ENCODE data around the gene MYOM1. TPM values are rescaled to one million over a fixed set of nuclear protein-coding genes. Genes with fewer than 3 reads are reported as not detected.
"Not testable (repeated sequence)": the region's sequence is repeated elsewhere in the genome, so short reads cannot be mapped to it uniquely, and the experiment has no call there.

Gene MYOM1
- total RNA-seq, 2 experiments from 2014 or later: 0.40 to 0.41 TPM

GRCh38 chr18:3063766-3064165, 156.0 kb downstream of the MYOM1 start:
- intact Hi-C loops (cut with micrococcal nuclease): loop anchor here (1.0 to 5.0 kb wide), 4 partner anchors 69 to 421 kb away; partner anchors contain the start of gene EMILIN2

DNA sequence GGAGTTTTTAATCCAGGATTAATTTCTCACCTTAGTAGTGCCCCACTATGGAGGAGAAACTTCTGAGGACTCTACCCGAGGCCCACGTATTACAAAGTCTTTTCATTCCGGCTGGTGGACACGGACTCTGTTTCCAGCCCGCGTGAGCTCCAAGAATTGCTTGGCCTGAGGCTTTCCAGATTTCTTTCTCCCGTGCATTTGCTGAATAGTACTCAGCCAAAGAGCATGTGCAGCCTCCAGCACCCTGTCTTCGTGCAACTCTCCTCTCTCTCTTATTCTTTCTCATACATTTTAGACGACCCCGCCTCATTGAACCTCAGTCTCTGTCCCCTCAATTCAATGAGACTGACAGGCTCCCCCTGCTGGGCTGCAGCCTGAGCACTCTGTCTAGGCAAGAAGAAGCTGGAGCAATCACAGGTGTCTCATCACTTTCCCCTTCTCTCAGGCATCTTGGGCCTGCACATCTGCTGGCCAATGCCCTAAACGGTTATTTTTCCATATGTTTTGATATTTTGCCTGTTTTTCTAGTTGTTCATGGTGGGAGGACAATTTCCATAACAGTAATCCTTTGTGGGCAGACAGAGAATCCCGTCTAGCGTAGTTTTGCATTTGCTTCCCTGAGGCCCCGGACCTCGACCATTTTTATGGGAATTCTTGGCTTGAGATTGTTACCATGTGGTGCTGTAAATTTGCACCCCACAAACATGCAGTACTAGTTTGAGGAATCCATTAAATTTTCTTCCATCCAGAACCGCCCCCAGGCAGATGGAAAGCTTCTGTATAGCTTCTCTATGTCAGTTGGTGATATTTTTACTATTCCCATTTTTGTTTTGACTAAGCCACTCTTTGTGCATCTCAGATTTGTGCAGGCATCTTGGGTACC, 156.7 kb downstream of the MYOM1 start:
- Mint-ChIP-seq H3K27ac (no peak overlapping the region), H3K27me3 (ENCODE audit: low read depth) (no peaks in the 10 kb centered on the region), H3K4me1 (ENCODE audit: low read depth) (peaks cover 64% of the 10 kb centered on the region), H3K4me3 (peak overlapping the region; percentile 4), H3K9me3 (no peaks in the 10 kb centered on the region), H3K36me3 (ENCODE audit: low read depth) (no peaks in the 10 kb centered on the region)
- intact Hi-C loops (cut with micrococcal nuclease): loop anchor here (1.0 to 5.0 kb wide), 5 partner anchors 66 to 421 kb away; partner anchors contain the start of gene EMILIN2
- peak; percentile 89 for DNase-seq
- CTCF ChIA-PET: interaction anchor here (0.6 to 7.7 kb wide), 57 partner anchors 8 to 603 kb away, joined by 3 to 133 read pairs (median 5); no protein-coding TSS in a partner anchor

More at GRCh38 chr18:3063766-3064165, 156.0 kb downstream of the MYOM1 start:
- CTCF ChIA-PET: interaction anchor here (0.6 to 7.7 kb wide), 26 partner anchors 8 to 187 kb away, joined by 3 to 133 read pairs (median 7); no protein-coding TSS in a partner anchor
- H3K27ac Mint-ChIP-seq; H3K27me3 Mint-ChIP-seq (ENCODE audit: low read depth); H3K36me3 Mint-ChIP-seq (ENCODE audit: low read depth); H3K9me3 Mint-ChIP-seq; H3K4me3 Mint-ChIP-seq; DNase-seq: not testable (repeated sequence)
- H3K4me1 Mint-ChIP-seq (ENCODE audit: low read depth): peaks cover 61% of the 10 kb centered on the region

DNA sequence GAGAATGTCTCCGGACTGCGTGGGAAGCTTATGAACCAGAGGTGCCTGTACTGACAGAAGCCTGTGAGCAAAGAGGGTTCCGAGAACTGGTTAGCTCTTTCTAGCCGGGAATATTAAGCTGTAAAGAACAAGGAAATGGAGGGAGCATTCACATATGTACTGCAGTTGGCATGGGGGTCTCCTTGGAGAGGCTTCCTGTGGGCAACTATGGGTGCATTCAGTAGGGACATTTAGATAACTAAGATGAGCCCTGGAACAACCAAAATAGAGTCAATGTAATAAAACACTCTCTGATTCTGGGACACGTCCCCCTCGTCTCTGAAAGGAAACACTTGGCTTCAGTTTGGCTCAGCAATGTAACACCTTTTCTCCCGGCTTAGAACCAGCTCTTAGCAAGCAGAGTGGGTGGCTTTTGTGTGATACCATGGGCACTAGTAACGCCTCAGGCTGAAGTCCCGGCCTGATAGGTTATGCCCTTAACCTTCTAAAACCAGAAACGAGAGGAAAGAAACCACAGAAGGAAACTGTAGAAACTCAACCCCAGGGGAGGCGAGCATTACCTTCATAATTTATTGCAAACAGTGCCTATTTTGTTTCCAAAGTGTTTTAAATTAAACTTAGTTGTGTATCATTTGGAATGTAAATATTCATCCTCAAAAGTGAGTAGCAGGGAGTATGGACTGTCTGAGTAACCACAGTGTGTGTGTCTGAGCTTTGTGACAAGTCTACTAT, 158.0 kb downstream of the MYOM1 start:
- no peaks in the 10 kb centered on the region for H3K36me3 Mint-ChIP-seq (ENCODE audit: low read depth)
- peak overlapping the region; percentile 77 for H3K4me3 Mint-ChIP-seq
- CTCF ChIA-PET: interaction anchor here (0.6 to 7.7 kb wide), 47 partner anchors 10 to 604 kb away, joined by 3 to 133 read pairs (median 5); no protein-coding TSS in a partner anchor
- intact Hi-C loops (cut with micrococcal nuclease): loop anchor here (1.0 to 5.0 kb wide), 14 partner anchors 15 to 543 kb away; partner anchors contain the start of genes EMILIN2, LPIN2, METTL4 and MYL12A
- no peaks in the 10 kb centered on the region for H3K9me3 Mint-ChIP-seq
- peak overlapping the region; percentile 99 for H3K27ac Mint-ChIP-seq
- H3K27me3 Mint-ChIP-seq (ENCODE audit: low read depth): no peaks in the 10 kb centered on the region
- H3K4me1 Mint-ChIP-seq (ENCODE audit: low read depth): peaks cover 60% of the 10 kb centered on the region
- DNase-seq: peak; percentile 79

- peaks cover 60% of the 10 kb centered on the region for H3K4me1 Mint-ChIP-seq (ENCODE audit: low read depth)
These were observed 158.8 kb downstream of the MYOM1 start for GRCh38 chr18:3060667-3061580.

DNA sequence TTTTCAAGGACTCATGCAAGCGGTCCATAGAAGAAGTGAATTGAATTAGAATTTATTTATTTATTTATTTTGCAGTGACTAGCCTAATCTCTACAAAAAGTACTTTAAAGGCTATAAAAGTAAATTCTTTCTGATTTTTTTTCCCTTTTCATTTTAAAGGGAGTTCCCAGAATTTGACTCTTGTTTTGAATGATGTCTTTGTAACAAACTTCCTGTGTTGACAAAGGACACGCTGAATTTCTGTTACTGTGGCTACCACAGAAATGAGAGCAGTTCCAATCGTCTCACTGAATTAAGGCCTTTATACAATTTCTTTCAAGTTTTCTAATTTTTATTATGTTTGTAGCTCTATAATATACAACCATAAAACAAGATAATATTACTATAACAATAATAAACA, 160.5 kb downstream of the MYOM1 start:
- Mint-ChIP-seq H3K9me3 (no peaks in the 10 kb centered on the region), H3K4me1 (ENCODE audit: low read depth) (peaks cover 61% of the 10 kb centered on the region), H3K36me3 (ENCODE audit: low read depth) (no peaks in the 10 kb centered on the region), H3K27me3 (ENCODE audit: low read depth) (no peaks in the 10 kb centered on the region), H3K27ac (no peak overlapping the region), H3K4me3 (no peak overlapping the region)
- CTCF ChIA-PET: interaction anchor here (0.7 to 7.7 kb wide), 5 partner anchors 10 to 325 kb away, joined by 3 to 133 read pairs (median 6); no protein-coding TSS in a partner anchor
- peak; percentile 27 for DNase-seq
- intact Hi-C loops (cut with micrococcal nuclease): no loop called here

More at GRCh38 chr18:3060667-3061580, 158.8 kb downstream of the MYOM1 start:
- H3K9me3 Mint-ChIP-seq: no peaks in the 10 kb centered on the region
- DNase-seq: peak; percentile 81
- no peaks in the 10 kb centered on the region for H3K27me3 Mint-ChIP-seq (ENCODE audit: low read depth)
- no peaks in the 10 kb centered on the region for H3K36me3 Mint-ChIP-seq (ENCODE audit: low read depth)
- H3K27ac Mint-ChIP-seq: peak overlapping the region; percentile 99
- intact Hi-C loops (cut with micrococcal nuclease): loop anchor here (1.0 to 5.0 kb wide), 13 partner anchors 15 to 544 kb away; partner anchors contain the start of genes EMILIN2, LPIN2, METTL4 and MYL12A
- CTCF ChIA-PET: interaction anchor here (0.6 to 7.7 kb wide), 20 partner anchors 8 to 349 kb away, joined by 3 to 133 read pairs (median 12); no protein-coding TSS in a partner anchor
- H3K4me3 Mint-ChIP-seq: peak overlapping the region; percentile 77

- peak overlapping the region; percentile 14 for H3K27ac Mint-ChIP-seq
- no peak overlapping the region for H3K4me3 Mint-ChIP-seq
- peaks cover 1% of the 10 kb centered on the region for H3K36me3 Mint-ChIP-seq (ENCODE audit: low read depth)
- DNase-seq: no peak
- CTCF ChIA-PET: interaction anchor here (1.1 to 7.7 kb wide), 2 partner anchors 63 to 64 kb away, joined by 3 to 133 read pairs; no protein-coding TSS in a partner anchor
- peaks cover 2% of the 10 kb centered on the region for H3K9me3 Mint-ChIP-seq
- intact Hi-C loops (cut with micrococcal nuclease): no loop called here
- H3K4me1 Mint-ChIP-seq (ENCODE audit: low read depth): peaks cover 64% of the 10 kb centered on the region
- no peaks in the 10 kb centered on the region for H3K27me3 Mint-ChIP-seq (ENCODE audit: low read depth)
These were observed 161.2 kb downstream of the MYOM1 start for GRCh38 chr18:3058328-3059191.

GRCh38 chr18:3057526-3057925, 162.2 kb downstream of the MYOM1 start:
- H3K9me3 Mint-ChIP-seq: peaks cover 8% of the 10 kb centered on the region
- H3K4me3 Mint-ChIP-seq: no peak overlapping the region
- H3K27me3 Mint-ChIP-seq (ENCODE audit: low read depth): no peaks in the 10 kb centered on the region
- H3K27ac Mint-ChIP-seq: no peak overlapping the region
- CTCF ChIA-PET: interaction anchor here (1.1 kb wide), 2 partner anchors 63 to 124 kb away, joined by 3 read pairs; no protein-coding TSS in a partner anchor
- intact Hi-C loops (cut with micrococcal nuclease): loop anchor here (1.0 kb wide), 1 partner anchor 8 kb away; no protein-coding TSS in a partner anchor
- H3K4me1 Mint-ChIP-seq (ENCODE audit: low read depth): peaks cover 61% of the 10 kb centered on the region
- H3K36me3 Mint-ChIP-seq (ENCODE audit: low read depth): peaks cover 3% of the 10 kb centered on the region
- DNase-seq: no peak

GRCh38 chr18:3056311-3056710, 163.5 kb downstream of the MYOM1 start:
- Mint-ChIP-seq H3K36me3 (ENCODE audit: low read depth) (peaks cover 3% of the 10 kb centered on the region), H3K27me3 (ENCODE audit: low read depth) (no peaks in the 10 kb centered on the region), H3K27ac (no peak overlapping the region), H3K4me1 (ENCODE audit: low read depth) (peaks cover 58% of the 10 kb centered on the region), H3K4me3 (no peak overlapping the region), H3K9me3 (peaks cover 8% of the 10 kb centered on the region)
- CTCF ChIA-PET: interaction anchor here (0.6 to 1.4 kb wide), 3 partner anchors 9 to 123 kb away, joined by 3 to 4 read pairs (median 3); no protein-coding TSS in a partner anchor
- DNase-seq: no peak
- intact Hi-C loops (cut with micrococcal nuclease): no loop called here

DNA sequence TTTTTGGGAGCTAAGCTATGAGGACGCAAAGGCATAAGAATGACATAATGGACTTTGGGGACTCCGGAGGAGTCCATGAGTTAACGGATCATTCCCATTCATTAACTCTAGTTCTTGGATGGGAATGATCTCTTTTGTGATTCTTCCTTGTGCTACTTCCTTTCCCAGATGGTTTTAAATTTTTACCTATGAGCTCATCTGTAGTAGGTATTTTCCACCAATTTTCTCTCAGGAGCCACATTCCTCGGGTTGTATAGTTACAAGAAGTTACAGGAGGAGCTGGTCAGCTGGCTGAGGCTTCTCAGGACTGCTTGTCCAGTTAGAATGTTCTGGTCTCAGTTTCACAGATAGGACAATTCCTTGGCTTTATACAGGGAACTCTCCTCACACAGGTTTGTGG, 164.0 kb downstream of the MYOM1 start:
- H3K4me1 Mint-ChIP-seq (ENCODE audit: low read depth): peaks cover 53% of the 10 kb centered on the region
- peaks cover 3% of the 10 kb centered on the region for H3K36me3 Mint-ChIP-seq (ENCODE audit: low read depth)
- intact Hi-C loops (cut with micrococcal nuclease): no loop called here
- H3K27me3 Mint-ChIP-seq (ENCODE audit: low read depth): no peaks in the 10 kb centered on the region
- no peak overlapping the region for H3K4me3 Mint-ChIP-seq
- H3K27ac Mint-ChIP-seq: no peak overlapping the region
- peaks cover 8% of the 10 kb centered on the region for H3K9me3 Mint-ChIP-seq
- DNase-seq: no peak
- CTCF ChIA-PET: interaction anchor here (0.6 to 1.4 kb wide), 3 partner anchors 8 to 11 kb away, joined by 3 to 4 read pairs (median 3); no protein-coding TSS in a partner anchor

- H3K27ac Mint-ChIP-seq: no peak overlapping the region
- CTCF ChIA-PET: interaction anchor here (1.1 kb wide), 1 partner anchor 8 kb away, joined by 3 read pairs; no protein-coding TSS in a partner anchor
- no peaks in the 10 kb centered on the region for H3K27me3 Mint-ChIP-seq (ENCODE audit: low read depth)
- intact Hi-C loops (cut with micrococcal nuclease): no loop called here
- H3K9me3 Mint-ChIP-seq: peaks cover 8% of the 10 kb centered on the region
- no peak for DNase-seq
- peaks cover 3% of the 10 kb centered on the region for H3K36me3 Mint-ChIP-seq (ENCODE audit: low read depth)
- H3K4me1 Mint-ChIP-seq (ENCODE audit: low read depth): peaks cover 48% of the 10 kb centered on the region
- no peak overlapping the region for H3K4me3 Mint-ChIP-seq
These were observed 164.5 kb downstream of the MYOM1 start for GRCh38 chr18:3055186-3055728.
